Gastrocnemius medialis (tissue), 4 donors: ENCODE measurements around the gene GNB1L. TPM values are rescaled to one million over a fixed set of nuclear protein-coding genes. Genes with fewer than 3 reads are reported as not detected.

Experiments used
- ATAC-seq, 2 donors: fragments of 150-250 bp; one replicate each; pipeline ENCODE4 v1.9.1; 2016
- DNase-seq, 2 donors: peaks; one replicate each; pipeline ENCODE4 v3.0.0-alpha.2; 2019
- H3K27ac ChIP-seq, 4 donors: fragments of 200-600 bp; sonication (generic); 1 replicate in 1 of 4; 2 replicates in 3 of 4; pipeline ENCODE4 v1.5.1; 2016 to 2018; ENCODE audit warnings: mild to moderate bottlenecking in 2 of 4, moderate library complexity in 1 of 4
- H3K27me3 ChIP-seq, 3 donors: fragments of 200-600 bp; sonication (generic) in 2 of 3; 1 replicate in 1 of 3; 2 replicates in 2 of 3; pipeline versions ENCODE4 v1.5.1 to v1.6.0; 2016 to 2019; ENCODE audit warnings: mild to moderate bottlenecking in 1 of 3, moderate library complexity in 1 of 3
- H3K36me3 ChIP-seq, 2 donors: fragments of 200-600 bp; sonication (generic) in 1 of 2; one replicate each; pipeline ENCODE4 v1.5.1; 2017 to 2018
- H3K4me1 ChIP-seq, 2 donors: fragments of 200-600 bp; sonication (generic) in 1 of 2; one replicate each; pipeline ENCODE4 v1.5.1; 2016 to 2017; ENCODE audit warnings: mild to moderate bottlenecking in 2 of 2
- H3K4me3 ChIP-seq, 4 donors: fragments of 200-600 bp; sonication (generic) in 3 of 4; 1 replicate in 1 of 4; 2 replicates in 3 of 4; pipeline ENCODE4 v1.5.1; 2016 to 2019; ENCODE audit warnings: mild to moderate bottlenecking in 2 of 4
- H3K9me3 ChIP-seq, 3 donors: fragments of 200-600 bp; sonication (generic) in 2 of 3; 1 replicate in 1 of 3; 2 replicates in 2 of 3; pipeline ENCODE4 v1.5.1; 2016 to 2019
- CTCF ChIP-seq, 5 experiments: fragments of 450-650 bp in 3 of 5; fragments of 200-600 bp in 2 of 5; sonication (generic) in 2 of 5; IDR thresholded peaks in 4 of 5; conservative IDR thresholded peaks in 1 of 5; 1 replicate in 4 of 5; 2 replicates in 1 of 5; pipeline ENCODE4 v1.5.1; 2016 to 2019; ENCODE audit warnings: antibody characterized with exemption in 5 of 5, mild to moderate bottlenecking in 3 of 5, moderate library complexity in 3 of 5
- POLR2A ChIP-seq, 2 donors: fragments of 450-650 bp; IDR thresholded peaks; one replicate each; pipeline ENCODE4 v1.6.1; 2017; ENCODE audit warnings: antibody characterized with exemption in 2 of 2, mild to moderate bottlenecking in 2 of 2, moderate library complexity in 2 of 2
- in situ Hi-C, 4 donors: fragments of 200-750 bp; cut with MboI; loops; one replicate each; pipeline versions ENCODE4 v1.15.0 to v1.8.0; 2017; ENCODE audit warnings: low sequenced_read_pairs in 4 of 4
- intact Hi-C: fragments of 100-400 bp; cut with DNase I; formaldehyde crosslinking; loops from one replicate; pipeline ENCODE4 v1.15.1; 2023; ENCODE audit warnings: low total_unique reads
- total RNA-seq, 4 donors: library from RNA; depleted of rRNA; stranded (reverse); fragments of >200 nt; gene quantifications; one replicate each; pipeline versions ENCODE4 v1.1.0 to v1.2.3, GENCODE V29; 2016

GNB1L gene
- total RNA-seq, 4 donors from 2014 or later: 4.4 to 9.6 (median 6.7) TPM

DNA sequence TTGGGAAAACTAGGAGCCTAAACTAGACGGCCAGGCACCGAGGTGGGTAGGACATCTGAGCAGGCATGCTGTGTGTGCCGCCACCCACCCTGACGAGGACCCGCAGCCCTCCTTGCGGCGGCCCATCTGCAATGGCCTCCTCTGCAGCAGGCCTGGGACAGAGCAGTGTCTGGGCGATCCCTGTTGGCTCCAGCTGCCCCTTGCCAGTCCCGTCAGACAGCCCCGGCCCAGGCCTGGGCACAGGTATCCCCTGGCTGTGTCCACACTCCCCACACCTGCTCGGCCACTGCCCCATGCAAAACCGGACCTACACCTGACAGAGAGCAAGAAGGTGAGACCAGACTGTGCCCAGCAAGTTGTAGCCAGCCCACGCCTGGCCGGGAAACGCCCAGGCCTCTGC is 38.7 kb upstream of the GNB1L start:
- no peaks in the 10 kb centered on the region for H3K27me3 ChIP-seq
- no peak for DNase-seq
- H3K9me3 ChIP-seq: no peaks in the 10 kb centered on the region
- H3K27ac ChIP-seq: no peak overlapping the region
- TF ChIP-seq CTCF (IDR thresholded peaks at IDR 0.05 in 4 of 5, conservative IDR thresholded peaks at IDR 0.05 in 1 of 5) (no peak), POLR2A (IDR thresholded peaks at IDR 0.05) (no peak)
- no peaks in the 10 kb centered on the region for H3K4me1 ChIP-seq
- no peak overlapping the region for H3K4me3 ChIP-seq
- in situ Hi-C loops: no loop called here
- H3K36me3 ChIP-seq: peaks cover 0 to 18% of the 10 kb centered on the region in 2 donors
- ATAC-seq: no peak
- intact Hi-C loops: no loop called here

- no peak overlapping the region for H3K27ac ChIP-seq
- DNase-seq: no peak
- no peak overlapping the region for H3K4me3 ChIP-seq
- ATAC-seq: no peak
- intact Hi-C loops: no loop called here
- no peaks in the 10 kb centered on the region for H3K27me3 ChIP-seq
- no peaks in the 10 kb centered on the region for H3K9me3 ChIP-seq
- in situ Hi-C loops: no loop called here
- TF ChIP-seq POLR2A (IDR thresholded peaks at IDR 0.05) (no peak), CTCF (IDR thresholded peaks at IDR 0.05 in 4 of 5, conservative IDR thresholded peaks at IDR 0.05 in 1 of 5) (no peak)
- H3K36me3 ChIP-seq: peaks cover 0 to 18% of the 10 kb centered on the region in 2 donors
- H3K4me1 ChIP-seq: no peaks in the 10 kb centered on the region
These were observed 38.3 kb upstream of the GNB1L start for GRCh38 chr22:19892925-19893324.

GRCh38 chr22:19892257-19892879 is 37.7 kb upstream of the GNB1L start:
- Histone ChIP-seq H3K27ac (no peak overlapping the region), H3K27me3 (no peaks in the 10 kb centered on the region), H3K36me3 (peaks cover 0 to 18% of the 10 kb centered on the region in 2 donors), H3K9me3 (no peaks in the 10 kb centered on the region), H3K4me1 (no peaks in the 10 kb centered on the region), H3K4me3 (no peak overlapping the region)
- DNase-seq (no peak), ATAC-seq (no peak)
- TF ChIP-seq CTCF (IDR thresholded peaks at IDR 0.05 in 4 of 5, conservative IDR thresholded peaks at IDR 0.05 in 1 of 5) (no peak), POLR2A (IDR thresholded peaks at IDR 0.05) (no peak)
- intact Hi-C loops: no loop called here
- in situ Hi-C loops: no loop called here

DNA sequence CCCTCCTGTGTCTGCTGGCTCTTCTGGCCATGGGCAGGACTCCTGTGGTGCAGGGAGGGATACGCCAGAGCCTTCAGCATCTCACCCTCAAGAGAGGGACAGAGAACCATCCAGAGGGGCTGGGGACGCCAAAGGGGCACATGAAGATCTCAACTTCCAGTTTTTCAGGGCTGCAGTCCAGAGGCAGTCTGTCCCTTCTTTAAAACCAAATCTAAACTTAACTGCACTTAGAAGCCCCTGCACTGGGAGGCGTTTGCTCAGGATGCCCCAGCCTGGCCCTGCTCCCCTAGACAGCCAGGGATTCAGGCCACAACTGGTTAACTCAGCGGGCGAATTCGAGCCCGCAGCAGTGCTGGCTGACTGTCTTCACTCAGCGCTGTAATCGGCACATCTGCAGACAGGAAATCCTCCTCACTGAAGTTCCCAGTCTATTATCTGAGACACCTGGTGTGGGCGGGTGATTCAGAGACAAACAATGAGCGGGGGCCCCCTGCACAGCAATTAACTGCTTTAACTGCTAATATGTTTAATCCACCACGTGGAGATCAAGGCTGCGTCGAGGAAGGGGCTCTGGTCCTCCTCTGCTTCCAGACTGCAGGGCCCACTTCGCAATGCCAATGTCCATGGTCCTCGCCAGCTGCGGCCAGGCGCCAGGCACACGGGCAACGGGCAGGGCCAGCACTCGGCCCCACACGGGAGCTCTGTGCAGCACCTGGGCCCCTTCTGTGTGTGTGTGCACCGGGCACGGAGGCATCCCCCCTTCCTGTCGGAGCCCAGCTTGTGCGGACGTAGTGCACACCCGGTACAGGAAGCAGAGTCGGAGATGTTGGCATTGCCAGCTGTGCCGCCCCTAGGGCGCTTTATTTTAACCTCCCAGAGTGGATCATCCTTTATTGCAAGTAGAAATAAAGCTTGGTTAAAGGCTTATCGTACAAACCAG is 36.9 kb upstream of the GNB1L start:
- in situ Hi-C loops: no loop called here
- no peaks in the 10 kb centered on the region for H3K9me3 ChIP-seq
- intact Hi-C loops: no loop called here
- ATAC-seq (no peak), DNase-seq (no peak)
- peaks cover 0 to 18% of the 10 kb centered on the region in 2 donors for H3K36me3 ChIP-seq
- TF ChIP-seq POLR2A (IDR thresholded peaks at IDR 0.05) (no peak), CTCF (IDR thresholded peaks at IDR 0.05 in 4 of 5, conservative IDR thresholded peaks at IDR 0.05 in 1 of 5) (no peak)
- peaks cover 0 to 2% of the 10 kb centered on the region in 2 donors for H3K4me1 ChIP-seq
- H3K27ac ChIP-seq: no peak overlapping the region
- H3K4me3 ChIP-seq: no peak overlapping the region
- no peaks in the 10 kb centered on the region for H3K27me3 ChIP-seq
